Prostate gland (tissue), 2 donors: Measurements from ENCODE around the gene MRM1.

Experiments used
- CTCF ChIP-seq, 4 experiments: fragments of 200-600 bp in 2 of 4; fragments of 450-650 bp in 2 of 4; sonication (generic) in 2 of 4; IDR thresholded peaks; 1 replicate in 3 of 4; 2 replicates in 1 of 4; pipeline ENCODE4 v1.5.1; 2016 to 2019; ENCODE audit warnings: antibody characterized with exemption in 4 of 4, mild to moderate bottlenecking in 2 of 4, moderate library complexity in 2 of 4
- POLR2A ChIP-seq: fragments of 450-650 bp; IDR thresholded peaks from one replicate; pipeline ENCODE4 v1.6.1; 2016; ENCODE audit warnings: antibody characterized with exemption, mild to moderate bottlenecking

- TF ChIP-seq POLR2A: no peak
- no peak for TF ChIP-seq CTCF (IDR thresholded peaks at IDR 0.05)
Observed at GRCh38 chr17:36640836-36641235, 39.5 kb downstream of the MRM1 start.
